Adrenal gland (tissue), 5 donors: ENCODE results near the gene SUFU.

Experiments
- CTCF ChIP-seq, 6 experiments: fragments of 450-650 bp in 4 of 6; fragments of 200-600 bp in 2 of 6; sonication (generic) in 1 of 6; IDR thresholded peaks; 1 replicate in 5 of 6; 2 replicates in 1 of 6; pipeline versions ENCODE4 v1.5.1 to v1.8.0; 2016 to 2021; ENCODE audit warnings: antibody characterized with exemption in 6 of 6, mild to moderate bottlenecking in 2 of 6, moderate library complexity in 1 of 6
- POLR2A ChIP-seq, 2 donors: fragments of 450-650 bp; IDR thresholded peaks; one replicate each; pipeline ENCODE4 v1.6.1; 2017; ENCODE audit warnings: antibody characterized with exemption in 2 of 2, mild to moderate bottlenecking in 2 of 2, moderate library complexity in 1 of 2
- donor health status: DM: no; HTN: no; CAD: no.

GRCh38 chr10:102610441-102610887 lies 106.7 kb downstream of the SUFU start:
- TF ChIP-seq POLR2A (IDR thresholded peaks at IDR 0.05) = no peak
- TF ChIP-seq CTCF (IDR thresholded peaks at IDR 0.05) = no peak
